Left renal pelvis (tissue), 4 donors: ENCODE measurements around the gene ALK. TPM values are rescaled to one million over a fixed set of nuclear protein-coding genes. Genes with fewer than 3 reads are reported as not detected.

Experiments used
- DNase-seq, 4 donors: peaks; one replicate each; pipeline ENCODE4 v3.0.0-alpha.2; 2013; ENCODE audit warnings: low read depth in 4 of 4, low spot score in 3 of 4
- polyA plus RNA-seq, 4 donors: library from polyadenylated mRNA; unstranded; fragments of 120-200 nt; gene quantifications; one replicate each; pipeline ENCODE4 v1.2.1, GENCODE V29; 2013; ENCODE audit not compliant: insufficient read length in 4 of 4

The ALK gene
- polyA plus RNA-seq, 4 donors = 0.30 to 1.4 (median 0.54) TPM

DNA sequence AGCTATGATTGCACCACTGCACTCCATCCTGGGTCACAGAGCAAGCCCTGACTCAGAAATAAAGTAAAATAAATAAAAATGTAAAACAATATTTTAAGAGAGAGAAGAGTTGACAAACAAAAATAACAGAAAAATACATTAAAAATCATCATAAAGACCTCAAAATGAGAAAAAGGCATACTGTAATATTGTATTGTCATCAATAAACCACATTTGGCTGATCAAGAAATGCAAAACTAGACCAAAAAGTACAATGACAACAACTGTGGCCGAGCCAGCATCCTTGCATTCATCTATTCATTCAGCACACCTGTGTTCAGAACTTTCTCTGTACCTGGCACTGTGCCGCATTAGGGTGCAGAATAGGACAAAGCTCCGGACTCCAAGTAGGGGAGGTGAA is 121.8 kb downstream of the ALK start:
- no peak for DNase-seq

GRCh38 chr2:29797916-29798315 is 123.5 kb downstream of the ALK start:
- DNase-seq = no peak

GRCh38 chr2:29796446-29796845 is 124.9 kb downstream of the ALK start:
- DNase-seq = no peak

DNA sequence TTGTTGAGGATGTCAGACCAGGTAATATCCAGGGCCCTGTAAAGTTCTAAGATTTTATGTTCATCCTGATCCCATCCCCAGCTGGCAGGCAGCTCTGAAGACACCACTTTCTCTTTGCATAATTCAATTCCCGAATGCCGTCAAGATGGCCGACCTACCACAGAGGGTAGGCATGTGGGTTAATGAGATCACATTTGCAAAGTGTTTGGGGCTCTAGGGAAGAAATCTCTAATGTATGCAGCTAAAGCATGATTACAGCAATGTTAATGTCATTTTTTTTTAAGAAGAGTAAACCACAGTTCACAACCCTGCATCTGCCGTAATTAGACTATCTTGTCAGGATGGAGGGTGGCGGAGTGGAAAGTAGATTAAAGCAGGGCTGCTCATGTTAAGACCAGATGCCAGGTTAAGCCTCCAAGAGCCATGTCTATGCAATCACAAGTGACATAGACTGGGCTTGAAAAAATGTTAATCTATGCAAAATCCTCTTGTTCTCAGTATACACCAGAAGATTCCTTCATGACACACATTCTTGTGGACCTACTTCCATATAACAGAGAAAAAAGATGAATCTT is 131.4 kb downstream of the ALK start:
- DNase-seq = no peak

GRCh38 chr2:29787473-29788465 is 133.6 kb downstream of the ALK start:
- DNase-seq = no peak

- DNase-seq = no peak
Observed at GRCh38 chr2:29786361-29786760, 135.0 kb downstream of the ALK start.

GRCh38 chr2:29783666-29784065 is 137.7 kb downstream of the ALK start:
- DNase-seq = no peak

GRCh38 chr2:29782549-29783458 is 138.6 kb downstream of the ALK start:
- peak in 3 of 4 donors; percentile 10 to 57 (median 16) for DNase-seq

GRCh38 chr2:29782087-29782486 is 139.3 kb downstream of the ALK start:
- no peak for DNase-seq

DNA sequence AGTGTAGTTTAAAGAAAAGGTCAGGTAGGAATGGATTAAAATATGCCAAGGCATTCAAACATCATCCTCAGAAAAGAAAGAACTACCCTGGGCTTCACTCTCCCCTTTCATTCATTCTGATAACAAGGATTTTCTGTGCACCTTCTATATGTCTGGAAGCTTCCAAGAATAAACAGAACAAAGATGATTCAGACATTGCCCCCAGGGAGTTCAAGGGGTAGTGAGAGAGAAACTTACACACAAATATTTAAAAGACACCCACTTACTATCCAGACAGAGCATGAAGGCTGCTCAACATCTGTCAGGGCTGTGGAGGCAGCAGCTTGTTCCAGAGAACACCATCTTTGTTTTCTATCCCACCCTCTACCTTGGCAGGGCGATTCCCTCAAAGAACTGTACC is 140.5 kb downstream of the ALK start:
- no peak for DNase-seq

DNA sequence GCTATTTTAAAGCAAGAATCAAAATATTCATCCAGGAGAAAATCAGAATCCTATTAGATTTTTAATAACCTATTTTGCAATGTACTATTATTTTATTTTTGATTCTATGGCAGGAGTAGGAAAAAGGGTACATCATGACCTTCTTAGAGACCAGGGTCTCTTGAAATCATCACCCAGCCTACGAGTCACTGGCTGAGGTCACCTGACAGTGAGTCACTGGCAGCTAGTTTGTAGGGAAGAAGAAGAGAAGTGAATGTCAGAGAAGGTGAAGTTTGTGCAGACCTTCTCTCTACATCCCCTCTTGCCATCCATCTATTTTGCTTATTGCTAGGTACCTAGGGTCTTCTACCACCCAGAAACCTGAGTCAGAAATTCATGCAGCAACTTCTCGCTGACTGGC is 144.2 kb downstream of the ALK start:
- no peak for DNase-seq

DNA sequence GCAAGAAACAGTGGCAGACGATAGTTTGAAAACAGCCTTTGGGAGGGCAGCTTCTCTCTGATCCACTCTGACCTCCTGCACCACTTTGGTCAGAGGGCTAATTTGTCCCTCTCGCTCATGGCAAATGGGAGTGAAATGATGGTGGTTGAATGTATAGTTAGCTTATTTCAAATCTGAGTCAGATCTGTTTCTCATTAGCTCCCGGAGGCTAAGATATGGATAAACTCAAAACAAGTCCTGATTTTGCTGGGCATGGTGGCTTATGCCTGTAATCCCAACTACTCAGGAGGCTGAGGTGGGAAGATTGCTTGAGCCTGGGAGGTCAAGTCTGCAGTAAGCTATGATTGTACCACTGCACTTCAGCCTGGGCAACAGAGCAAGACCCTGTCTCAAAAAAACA is 145.0 kb downstream of the ALK start:
- DNase-seq = no peak

- DNase-seq = no peak
Observed at GRCh38 chr2:29775937-29776336, 145.4 kb downstream of the ALK start.

- no peak for DNase-seq
Observed at GRCh38 chr2:29774624-29775023, 146.8 kb downstream of the ALK start.

DNA sequence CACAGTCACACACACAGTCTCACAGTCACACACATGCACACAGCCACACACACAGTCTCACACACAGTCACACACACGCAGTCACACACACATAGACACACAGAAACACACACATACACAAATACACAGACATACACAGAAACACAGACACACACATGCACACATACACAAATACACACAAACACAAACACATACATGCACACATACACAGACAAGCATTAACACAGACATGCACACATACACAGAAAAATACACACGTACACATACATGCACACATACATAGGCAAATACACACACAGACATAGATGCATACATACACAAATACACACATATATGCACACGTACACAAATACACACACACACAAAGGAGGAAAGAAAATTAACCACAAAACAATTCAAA is 150.5 kb downstream of the ALK start:
- DNase-seq = no peak

GRCh38 chr2:29769847-29770246 is 151.5 kb downstream of the ALK start:
- DNase-seq = no peak

DNA sequence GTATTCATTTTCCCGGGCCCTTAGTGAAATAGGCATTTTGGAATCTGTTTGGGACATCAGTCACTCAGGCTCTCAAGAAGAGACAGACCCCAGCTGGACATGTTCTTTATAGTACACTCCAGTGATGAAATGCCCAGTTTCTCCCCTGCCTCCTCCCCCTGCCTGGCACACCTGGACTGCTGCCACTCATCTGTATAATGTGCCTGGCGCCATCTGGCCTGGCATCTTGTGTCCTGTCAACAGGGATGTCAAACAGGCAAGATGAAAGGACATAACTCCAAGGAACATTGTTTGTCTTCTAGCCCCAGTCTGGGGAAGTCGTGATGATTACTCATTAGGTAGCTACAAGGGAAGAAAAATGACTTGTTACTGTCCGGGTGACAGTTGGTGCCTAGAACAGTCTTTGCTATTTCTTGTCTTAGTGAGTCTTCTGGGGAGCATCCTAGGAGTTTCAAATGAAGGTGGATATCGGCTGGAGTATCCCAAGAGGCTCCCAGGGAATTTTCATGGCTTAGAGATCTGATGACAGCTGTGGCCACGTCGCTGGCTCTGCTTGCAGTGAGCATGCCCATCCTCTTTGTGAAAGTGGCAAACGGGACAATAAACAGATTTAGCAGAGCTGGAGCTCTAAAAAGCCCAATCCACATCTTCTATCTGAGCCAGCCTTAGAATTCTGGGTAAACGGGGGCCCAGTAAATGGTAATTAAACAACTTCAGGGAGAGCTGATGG is 153.6 kb downstream of the ALK start:
- DNase-seq = no peak

GRCh38 chr2:29766191-29766590 is 155.2 kb downstream of the ALK start:
- no peak for DNase-seq

GRCh38 chr2:29765721-29766120 is 155.7 kb downstream of the ALK start:
- DNase-seq = no peak

DNA sequence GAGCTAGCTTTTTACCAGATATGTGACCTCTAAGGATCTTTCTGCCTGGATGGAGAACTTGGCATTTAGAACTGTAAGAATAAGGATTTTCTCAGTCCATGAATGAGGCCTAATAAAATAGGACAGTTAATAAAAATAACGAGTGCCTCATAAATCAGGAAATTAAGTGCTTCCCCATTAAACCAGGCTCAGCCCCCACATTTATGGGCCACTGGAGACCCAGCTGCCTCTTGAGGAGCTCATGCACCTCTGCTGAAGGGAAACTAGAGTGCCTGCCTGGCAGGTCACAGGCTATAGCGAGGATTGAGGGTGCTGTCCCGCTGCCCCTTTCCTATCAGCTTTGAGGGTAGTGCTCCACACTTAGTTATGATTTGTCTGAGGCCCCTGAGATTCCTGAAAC is 158.0 kb downstream of the ALK start:
- DNase-seq = peak in 3 of 4 donors; percentile 16 to 42 (median 26)
